Caco-2 (cell line): ENCODE results near the gene PPM1F. TPM values are rescaled to one million over a fixed set of nuclear protein-coding genes. Genes with fewer than 3 reads are reported as not detected.
A peak's percentile ranks its signal among the peaks of the same experiment; 100 is the strongest.

ENCODE experiments used
- BruUV-seq: library from RNA; stranded (reverse); fragments of 400-500 nt; replicated peaks from 2 replicates; lab custom pipeline; 2021; lab: Mats Ljungman, UMichigan
- CTCF ChIA-PET: fragments of 300-600 bp; sonication (Branson Sonifier 250); formaldehyde crosslinking; loops from one replicate; lab custom pipeline; 2022; ENCODE audit warnings: antibody characterized with exemption; lab: Charles Lee
- POLR2A ChIA-PET: fragments of 300-600 bp; sonication (Branson Sonifier 250); formaldehyde crosslinking; loops from one replicate; lab custom pipeline; 2022; ENCODE audit warnings: antibody characterized with exemption; lab: Charles Lee
- DNase-seq, 2 experiments: peaks; one replicate each; pipeline versions ENCODE4 v3.0.0 to v3.0.0-alpha.2; 2020 to 2022
- H3K27me3 ChIP-seq: replicated peaks from 2 replicates; pipeline ENCODE4 v1.6.0; 2011; ENCODE audit warnings: low read length; ENCODE audit not compliant: control insufficient read depth, insufficient read depth
- H3K36me3 ChIP-seq: 2 replicates; pipeline ENCODE4 v1.5.1; 2011; ENCODE audit warnings: low read length; ENCODE audit not compliant: control insufficient read depth, insufficient read depth
- H3K4me1 ChIP-seq: fragments of 250-450 bp; sonication (Bioruptor Pico); 2 replicates; pipeline ENCODE4 v1.5.1; 2020; ENCODE audit warnings: mild to moderate bottlenecking
- H3K4me3 ChIP-seq: 2 replicates; pipeline ENCODE4 v1.5.1; 2011; ENCODE audit warnings: low read depth, mild to moderate bottlenecking, control low read depth, low read length
- H3K9me3 ChIP-seq: fragments of 250-450 bp; sonication (Bioruptor Pico); 2 replicates; pipeline ENCODE4 v1.5.1; 2020; ENCODE audit warnings: mild to moderate bottlenecking, moderate library complexity
- H3K27ac Mint-ChIP-seq: one replicate; pipeline ENCODE4 v1.8.0; 2022; ENCODE audit warnings: mixed read lengths; ENCODE audit not compliant: unreplicated experiment
- H3K27me3 Mint-ChIP-seq: one replicate; pipeline ENCODE4 v1.8.0; 2022; ENCODE audit warnings: mixed read lengths; ENCODE audit not compliant: insufficient read depth, unreplicated experiment
- H3K36me3 Mint-ChIP-seq: one replicate; pipeline ENCODE4 v1.8.0; 2022; ENCODE audit warnings: mild to moderate bottlenecking, mixed read lengths; ENCODE audit not compliant: insufficient read depth, unreplicated experiment
- H3K4me1 Mint-ChIP-seq: one replicate; pipeline ENCODE4 v1.8.0; 2022; ENCODE audit warnings: low read depth, mixed read lengths; ENCODE audit not compliant: unreplicated experiment
- H3K4me3 Mint-ChIP-seq: one replicate; pipeline ENCODE4 v1.8.0; 2022; ENCODE audit warnings: mild to moderate bottlenecking, moderate library complexity, mixed read lengths; ENCODE audit not compliant: unreplicated experiment
- H3K9me3 Mint-ChIP-seq: one replicate; pipeline ENCODE4 v1.8.0; 2022; ENCODE audit warnings: mixed read lengths; ENCODE audit not compliant: unreplicated experiment
- intact Hi-C: fragments of 100-400 bp; cut with micrococcal nuclease; formaldehyde crosslinking; loops from one replicate; pipeline ENCODE4 v1.10.0; 2022; ENCODE audit not compliant: unreplicated experiment
- total RNA-seq: library from RNA; stranded (reverse); gene quantifications from 2 replicates; pipeline ENCODE4 v1.2.3, GENCODE V29; 2022
- TF ChIP-seq, protein P1 (sequence below), 2 experiments: fragments of 200-600 bp in 1 of 2; IDR thresholded peaks; 1 replicate in 1 of 2; 2 replicates in 1 of 2; pipeline versions ENCODE4 v1.5.1 to v1.8.0; 2011 to 2022; ENCODE audit warnings: antibody characterized with exemption in 1 of 2, control low read depth in 1 of 2, inconsistent platforms in 1 of 2, low read depth in 1 of 2, low read length in 1 of 2, mild to moderate bottlenecking in 1 of 2, moderate library complexity in 1 of 2; ENCODE audit not compliant: insufficient read depth in 1 of 2, severe bottlenecking in 1 of 2, unreplicated experiment in 1 of 2

Gene PPM1F
- total RNA-seq, 1 experiment from 2014 or later, result 25.8 TPM

DNA sequence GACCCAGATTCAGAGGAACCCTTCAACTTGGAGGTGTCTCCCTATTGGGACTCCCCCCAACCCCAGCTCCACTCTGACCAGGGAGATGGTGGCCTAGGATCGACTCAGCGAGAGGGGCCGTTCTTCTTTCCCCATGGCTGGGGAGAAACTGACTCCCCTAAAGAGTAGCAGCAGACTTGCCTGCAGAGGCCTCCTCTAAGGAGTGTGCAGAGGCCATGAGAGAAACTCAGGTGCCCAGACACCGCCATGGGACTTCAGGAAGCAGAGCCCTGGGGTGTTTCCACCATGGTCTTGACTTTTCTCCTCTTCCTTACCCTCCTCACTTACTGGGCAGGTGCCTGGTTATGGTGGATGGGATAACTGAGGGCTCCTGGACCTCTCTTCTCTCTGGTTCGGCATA is 32.6 kb upstream of the PPM1F start:
- BruUV-seq, result no TSS peak
- Mint-ChIP-seq H3K27me3 (no peaks in the 10 kb centered on the region), H3K4me3 (no peak overlapping the region), H3K36me3 (no peaks in the 10 kb centered on the region), H3K9me3 (no peaks in the 10 kb centered on the region), H3K27ac (no peak overlapping the region), H3K4me1 (no peaks in the 10 kb centered on the region)
- ChIA-PET CTCF (no interaction called here), POLR2A (no interaction called here)
- peaks cover 4% of the 10 kb centered on the region; the same call in 1 of the 2 replicates for H3K4me1 ChIP-seq
- no peak for DNase-seq
- intact Hi-C loops, result no loop called here
- no peak overlapping the region for H3K4me3 ChIP-seq
- H3K36me3 ChIP-seq, result no peaks in the 10 kb centered on the region
- no peaks in the 10 kb centered on the region for H3K27me3 ChIP-seq
- TF ChIP-seq, protein P1, sequence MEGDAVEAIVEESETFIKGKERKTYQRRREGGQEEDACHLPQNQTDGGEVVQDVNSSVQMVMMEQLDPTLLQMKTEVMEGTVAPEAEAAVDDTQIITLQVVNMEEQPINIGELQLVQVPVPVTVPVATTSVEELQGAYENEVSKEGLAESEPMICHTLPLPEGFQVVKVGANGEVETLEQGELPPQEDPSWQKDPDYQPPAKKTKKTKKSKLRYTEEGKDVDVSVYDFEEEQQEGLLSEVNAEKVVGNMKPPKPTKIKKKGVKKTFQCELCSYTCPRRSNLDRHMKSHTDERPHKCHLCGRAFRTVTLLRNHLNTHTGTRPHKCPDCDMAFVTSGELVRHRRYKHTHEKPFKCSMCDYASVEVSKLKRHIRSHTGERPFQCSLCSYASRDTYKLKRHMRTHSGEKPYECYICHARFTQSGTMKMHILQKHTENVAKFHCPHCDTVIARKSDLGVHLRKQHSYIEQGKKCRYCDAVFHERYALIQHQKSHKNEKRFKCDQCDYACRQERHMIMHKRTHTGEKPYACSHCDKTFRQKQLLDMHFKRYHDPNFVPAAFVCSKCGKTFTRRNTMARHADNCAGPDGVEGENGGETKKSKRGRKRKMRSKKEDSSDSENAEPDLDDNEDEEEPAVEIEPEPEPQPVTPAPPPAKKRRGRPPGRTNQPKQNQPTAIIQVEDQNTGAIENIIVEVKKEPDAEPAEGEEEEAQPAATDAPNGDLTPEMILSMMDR (IDR thresholded peaks at IDR 0.05; ENCODE audit: insufficient read depth in 1 of 2, low read depth in 1 of 2, low read length in 1 of 2, severe bottlenecking in 1 of 2, unreplicated experiment in 1 of 2), result no peak
- no peaks in the 10 kb centered on the region for H3K9me3 ChIP-seq

DNA sequence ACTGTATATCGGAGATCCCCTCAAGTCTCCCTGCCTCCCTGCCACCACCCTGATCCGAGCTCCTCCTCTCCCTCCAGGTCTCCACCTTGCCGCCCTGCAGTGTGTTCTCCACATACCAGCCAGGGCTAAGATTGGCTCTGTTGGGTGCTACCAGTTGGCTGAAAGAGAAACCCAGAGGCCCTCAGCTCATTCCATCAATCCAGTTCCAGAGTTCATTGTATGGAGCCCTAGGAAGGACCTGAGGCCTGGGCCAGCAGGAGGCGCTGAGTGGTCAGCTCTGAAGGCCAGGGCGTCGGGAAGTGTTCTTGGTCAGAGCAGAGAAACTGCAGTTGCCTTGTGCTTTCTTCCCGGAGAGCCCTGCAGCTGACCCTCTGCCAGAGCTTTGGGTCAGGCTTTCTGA is 32.1 kb upstream of the PPM1F start:
- Histone ChIP-seq H3K4me3 (no peak overlapping the region), H3K9me3 (no peaks in the 10 kb centered on the region), H3K4me1 (peaks cover 4% of the 10 kb centered on the region; the same call in 1 of the 2 replicates), H3K27me3 (no peaks in the 10 kb centered on the region), H3K36me3 (no peaks in the 10 kb centered on the region)
- H3K27ac Mint-ChIP-seq, result no peak overlapping the region
- intact Hi-C loops, result no loop called here
- POLR2A ChIA-PET, result no interaction called here
- no TSS peak for BruUV-seq
- H3K4me1 Mint-ChIP-seq, result no peaks in the 10 kb centered on the region
- no peaks in the 10 kb centered on the region for H3K36me3 Mint-ChIP-seq
- TF ChIP-seq, protein P1 (IDR thresholded peaks at IDR 0.05; ENCODE audit: insufficient read depth in 1 of 2, low read depth in 1 of 2, low read length in 1 of 2, severe bottlenecking in 1 of 2, unreplicated experiment in 1 of 2), result peak in 1 of 2 experiments; percentile 45
- no peak overlapping the region for H3K4me3 Mint-ChIP-seq
- no peaks in the 10 kb centered on the region for H3K9me3 Mint-ChIP-seq
- CTCF ChIA-PET, result interaction anchor here (0.6 to 0.7 kb wide), 2 partner anchors 33 to 126 kb away, joined by 3 to 6 read pairs; no protein-coding TSS in a partner anchor
- DNase-seq, result peak in 1 of 2 experiments; percentile 19
- no peaks in the 10 kb centered on the region for H3K27me3 Mint-ChIP-seq

DNA sequence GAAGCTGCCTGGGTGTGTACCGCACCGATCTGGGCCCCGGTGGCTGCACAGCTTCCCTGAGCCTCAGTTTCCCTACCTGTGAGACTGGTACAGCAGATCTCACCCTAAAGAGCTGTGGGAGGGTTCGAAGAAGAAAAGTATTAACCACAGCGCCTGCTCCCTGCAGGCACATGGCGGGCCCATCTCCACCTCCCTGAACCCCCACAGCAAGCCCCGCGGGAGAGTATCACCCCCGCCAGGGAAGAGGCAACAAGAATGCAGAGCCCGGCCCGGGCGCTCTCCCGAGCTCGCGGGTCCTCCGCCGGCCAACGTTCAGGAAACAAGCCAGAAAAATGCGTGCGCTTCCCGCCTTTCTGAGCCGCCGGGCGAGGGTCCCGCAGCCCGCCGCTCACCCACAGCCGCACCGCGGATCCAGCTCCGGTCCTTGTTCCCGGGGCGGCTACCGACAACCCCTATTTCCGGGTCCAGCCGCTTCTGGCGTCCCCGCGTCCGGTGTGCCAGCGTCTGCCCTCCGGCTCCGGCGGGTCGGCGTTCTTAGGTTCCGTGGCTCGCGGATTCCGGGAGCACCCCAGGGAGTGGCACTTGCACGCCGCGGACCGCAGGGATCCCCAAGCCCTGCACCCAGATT is 29.8 kb upstream of the PPM1F start, which contains the start of gene TOP3B:
TSS of gene TOP3B (minus strand) at position 450 of the 628 bp plus-strand sequence. CDS start 7,078 bp downstream, outside the sequence.
- Mint-ChIP-seq H3K27ac (peak within 1 kb of the TSS; percentile 82), H3K4me1 (no peaks in the 10 kb centered on the region), H3K36me3 (no peaks in the 10 kb centered on the region), H3K27me3 (no peaks in the 10 kb centered on the region), H3K4me3 (peak within 1 kb of the TSS; percentile 82), H3K9me3 (no peaks in the 10 kb centered on the region)
- BruUV-seq, result TSS peak; percentile 77
- Histone ChIP-seq H3K27me3 (no peaks in the 10 kb centered on the region), H3K9me3 (no peaks in the 10 kb centered on the region), H3K4me3 (peak within 1 kb of the TSS; percentile 81), H3K4me1 (peaks cover 4% of the 10 kb centered on the region; the same call in 1 of the 2 replicates), H3K36me3 (no peaks in the 10 kb centered on the region)
- ChIA-PET POLR2A (interaction anchor here (1.9 kb wide), 1 partner anchor 10 kb away, joined by 4 read pairs; no protein-coding TSS in a partner anchor), CTCF (interaction anchor here (1.1 to 1.8 kb wide), 2 partner anchors 10 to 30 kb away, joined by 3 to 6 read pairs; partner anchors contain the start of gene PPM1F)
- TF ChIP-seq, protein P1 (IDR thresholded peaks at IDR 0.05; ENCODE audit: insufficient read depth in 1 of 2, low read depth in 1 of 2, low read length in 1 of 2, severe bottlenecking in 1 of 2, unreplicated experiment in 1 of 2), result no peak
- intact Hi-C loops, result no loop called here
- DNase-seq, result peak; percentile 84 to 88
